Smooth muscle cell (in vitro differentiated cells): Measurements from ENCODE around the gene FIBIN. TPM values are rescaled to one million over a fixed set of nuclear protein-coding genes. Genes with fewer than 3 reads are reported as not detected.

Experiments
- DNase-seq: peaks from one replicate; lab custom pipeline; 2025; ENCODE audit not compliant: unreplicated experiment; lab: John Stamatoyannopoulos, UW
- H2AFZ ChIP-seq: fragments of 200-600 bp; sonication (generic); 2 replicates; pipeline ENCODE4 v1.6.0; 2016; ENCODE audit warnings: antibody characterized with exemption, low read depth, mild to moderate bottlenecking
- H3F3A ChIP-seq: fragments of 200-600 bp; sonication (generic); 2 replicates; pipeline ENCODE4 v1.6.0; 2017; ENCODE audit warnings: antibody characterized with exemption, low read depth
- H3K27ac ChIP-seq: fragments of 200-600 bp; sonication (generic); 2 replicates; pipeline ENCODE4 v1.5.1; 2016; ENCODE audit warnings: low read depth, mild to moderate bottlenecking
- H3K27me3 ChIP-seq: fragments of 200-600 bp; sonication (generic); 2 replicates; pipeline ENCODE4 v1.6.1; 2016; ENCODE audit warnings: low read depth, mild to moderate bottlenecking
- H3K36me3 ChIP-seq: fragments of 200-600 bp; sonication (generic); 2 replicates; pipeline ENCODE4 v1.5.1; 2016; ENCODE audit warnings: low read depth
- H3K4me1 ChIP-seq: fragments of 200-600 bp; sonication (generic); 2 replicates; pipeline ENCODE4 v1.5.1; 2016; ENCODE audit warnings: low read depth
- H3K4me2 ChIP-seq: fragments of 200-600 bp; sonication (generic); 2 replicates; pipeline ENCODE4 v1.6.0; 2016; ENCODE audit warnings: mild to moderate bottlenecking
- H3K4me3 ChIP-seq: fragments of 200-600 bp; sonication (generic); 2 replicates; pipeline ENCODE4 v1.5.1; 2016; ENCODE audit warnings: mild to moderate bottlenecking
- H3K79me2 ChIP-seq: fragments of 200-600 bp; sonication (generic); 2 replicates; pipeline ENCODE4 v1.6.0; 2016; ENCODE audit warnings: low read depth, mild to moderate bottlenecking
- H3K9ac ChIP-seq: fragments of 200-600 bp; sonication (generic); 2 replicates; pipeline ENCODE4 v1.6.0; 2016; ENCODE audit warnings: low read depth
- H3K9me3 ChIP-seq: fragments of 200-600 bp; sonication (generic); replicated peaks from 2 replicates; pipeline ENCODE4 v1.5.1; 2016; ENCODE audit warnings: low read depth
- H4K20me1 ChIP-seq: fragments of 200-600 bp; sonication (generic); 2 replicates; pipeline ENCODE4 v1.6.0; 2016; ENCODE audit warnings: low read depth
- CTCF ChIP-seq: fragments of 200-600 bp; sonication (generic); IDR thresholded peaks from 2 replicates; pipeline ENCODE4 v1.5.1; 2017; ENCODE audit warnings: borderline replicate concordance, mild to moderate bottlenecking, antibody characterized with exemption; ENCODE audit not compliant: insufficient read depth, poor library complexity, severe bottlenecking
- WGBS: methylation state at CpG from one replicate; pipeline ENCODE4 v1.1.7; 2016; ENCODE audit warnings: low lambda C conversion rate; 5-methylcytosine and 5-hydroxymethylcytosine counted together
- polyA plus RNA-seq: library from polyadenylated mRNA; unstranded; fragments of >200 nt; fragmentation: Nextera tagmentation; extraction: Ambion mirVana; gene quantifications from 2 replicates; pipeline ENCODE4 v1.2.1, GENCODE V29; 2016
- total RNA-seq: library from RNA; depleted of rRNA; stranded (reverse); fragments of >200 nt; gene quantifications from 2 replicates; pipeline ENCODE4 v1.2.3, GENCODE V29; 2014

The FIBIN gene
- total and polyA plus RNA-seq, 2 experiments from 2014 or later, result 24.7 to 40.7 TPM

GRCh38 chr11:27020751-27021150, 26.8 kb downstream of the FIBIN start:
- DNase-seq, result no peak
- WGBS, result 86% methylated on average over 2 of the region's 2 CpGs

GRCh38 chr11:27022659-27023251, 28.8 kb downstream of the FIBIN start:
- no peak overlapping the region for H3K9ac ChIP-seq
- no peak for TF ChIP-seq CTCF
- no peak overlapping the region for H2AFZ ChIP-seq
- no peaks in the 10 kb centered on the region for H3K36me3 ChIP-seq
- no peak for DNase-seq
- H4K20me1 ChIP-seq, result no peaks in the 10 kb centered on the region
- H3F3A ChIP-seq, result no peaks in the 10 kb centered on the region
- WGBS, result 69% methylated on average over 1 of the region's 1 CpG
- no peak overlapping the region for H3K4me2 ChIP-seq
- no peaks in the 10 kb centered on the region for H3K79me2 ChIP-seq
- H3K27me3 ChIP-seq, result no peaks in the 10 kb centered on the region
- no peak overlapping the region for H3K27ac ChIP-seq
- no peaks in the 10 kb centered on the region for H3K4me1 ChIP-seq
- H3K9me3 ChIP-seq, result no peaks in the 10 kb centered on the region
- H3K4me3 ChIP-seq, result no peak overlapping the region

More at GRCh38 chr11:27020751-27021150, 26.8 kb downstream of the FIBIN start:
- TF ChIP-seq CTCF, result no peak
- H3K27me3 ChIP-seq, result no peaks in the 10 kb centered on the region
- H3K9me3 ChIP-seq, result no peaks in the 10 kb centered on the region
- no peaks in the 10 kb centered on the region for H3K79me2 ChIP-seq
- no peaks in the 10 kb centered on the region for H4K20me1 ChIP-seq
- no peak overlapping the region for H2AFZ ChIP-seq
- H3K4me2 ChIP-seq, result no peak overlapping the region
- H3K27ac ChIP-seq, result no peak overlapping the region
- H3K4me3 ChIP-seq, result no peak overlapping the region
- H3K9ac ChIP-seq, result no peak overlapping the region
- no peaks in the 10 kb centered on the region for H3F3A ChIP-seq
- no peaks in the 10 kb centered on the region for H3K36me3 ChIP-seq
- peaks cover 6% of the 10 kb centered on the region for H3K4me1 ChIP-seq

- Histone ChIP-seq H3K27ac (no peak overlapping the region), H3K36me3 (no peaks in the 10 kb centered on the region), H3K4me3 (no peak overlapping the region), H3K9me3 (no peaks in the 10 kb centered on the region), H3K9ac (no peak overlapping the region), H3F3A (no peaks in the 10 kb centered on the region), H3K27me3 (no peaks in the 10 kb centered on the region), H3K79me2 (no peaks in the 10 kb centered on the region), H3K4me1 (no peaks in the 10 kb centered on the region), H2AFZ (no peak overlapping the region), H3K4me2 (no peak overlapping the region), H4K20me1 (no peaks in the 10 kb centered on the region)
- no peak for DNase-seq
- no peak for TF ChIP-seq CTCF
- 96% methylated on average over 3 of the region's 3 CpGs for WGBS
Measured at GRCh38 chr11:27024865-27025264, 31.0 kb downstream of the FIBIN start.

- Histone ChIP-seq H3K4me2 (no peak overlapping the region), H2AFZ (no peak overlapping the region), H3K27ac (no peak overlapping the region), H4K20me1 (no peaks in the 10 kb centered on the region), H3K36me3 (no peaks in the 10 kb centered on the region), H3K4me3 (no peak overlapping the region), H3F3A (no peaks in the 10 kb centered on the region), H3K9ac (no peak overlapping the region), H3K27me3 (no peaks in the 10 kb centered on the region), H3K9me3 (no peaks in the 10 kb centered on the region), H3K79me2 (no peaks in the 10 kb centered on the region), H3K4me1 (no peaks in the 10 kb centered on the region)
- TF ChIP-seq CTCF, result no peak
- WGBS, result 88% methylated on average over 6 of the region's 6 CpGs
- no peak for DNase-seq
Measured at GRCh38 chr11:27025312-27025955, 31.5 kb downstream of the FIBIN start.
